ENCODE measurements around the gene SIGLEC12. TPM values are rescaled to one million over a fixed set of nuclear protein-coding genes. Genes with fewer than 3 reads are reported as not detected.

Gene SIGLEC12
- total RNA-seq, 1 donor from 2014 or later: 3.7 TPM

DNA sequence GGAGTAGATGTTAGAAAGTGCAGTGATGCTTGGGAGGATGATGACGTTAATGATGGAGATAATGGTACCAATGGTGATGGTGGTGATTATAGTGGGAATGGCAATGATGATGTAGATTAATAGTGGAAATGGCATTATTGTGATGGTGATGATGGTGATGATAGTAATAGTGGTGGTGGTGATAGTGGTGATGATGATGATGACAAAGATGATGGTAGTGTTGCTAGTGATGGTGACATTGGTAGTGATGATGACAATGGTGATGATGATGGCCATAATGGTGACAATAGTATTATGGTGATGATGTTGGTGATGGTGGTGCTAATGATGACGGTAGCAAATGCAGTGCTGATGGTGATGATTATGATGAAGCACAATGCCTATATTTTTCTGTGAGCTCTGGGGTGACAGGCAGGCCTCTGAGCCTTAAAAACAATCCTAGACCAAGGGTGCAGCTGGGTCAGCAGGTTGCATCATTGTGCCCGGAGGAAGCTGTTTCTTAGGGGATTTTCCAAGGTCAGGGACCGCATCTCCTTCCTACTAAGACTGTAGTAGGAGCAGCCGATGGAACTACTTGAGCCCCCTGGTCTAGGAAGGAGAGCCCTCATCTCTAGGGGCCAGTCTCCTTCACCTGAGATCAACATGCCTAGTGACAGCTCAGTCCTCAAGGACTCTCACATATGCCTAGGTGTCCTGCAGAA is 15.5 kb downstream of the SIGLEC12 start:
- no peak overlapping the region for H3K27ac ChIP-seq
- no peaks in the 10 kb centered on the region for H3K4me1 ChIP-seq
- intact Hi-C loops (cut with DNase I): no loop called here
- no peaks in the 10 kb centered on the region for H3K36me3 ChIP-seq
- ATAC-seq (no peak), DNase-seq (no peak)
- no peaks in the 10 kb centered on the region for H3K9me3 ChIP-seq
- TF ChIP-seq, protein P1, sequence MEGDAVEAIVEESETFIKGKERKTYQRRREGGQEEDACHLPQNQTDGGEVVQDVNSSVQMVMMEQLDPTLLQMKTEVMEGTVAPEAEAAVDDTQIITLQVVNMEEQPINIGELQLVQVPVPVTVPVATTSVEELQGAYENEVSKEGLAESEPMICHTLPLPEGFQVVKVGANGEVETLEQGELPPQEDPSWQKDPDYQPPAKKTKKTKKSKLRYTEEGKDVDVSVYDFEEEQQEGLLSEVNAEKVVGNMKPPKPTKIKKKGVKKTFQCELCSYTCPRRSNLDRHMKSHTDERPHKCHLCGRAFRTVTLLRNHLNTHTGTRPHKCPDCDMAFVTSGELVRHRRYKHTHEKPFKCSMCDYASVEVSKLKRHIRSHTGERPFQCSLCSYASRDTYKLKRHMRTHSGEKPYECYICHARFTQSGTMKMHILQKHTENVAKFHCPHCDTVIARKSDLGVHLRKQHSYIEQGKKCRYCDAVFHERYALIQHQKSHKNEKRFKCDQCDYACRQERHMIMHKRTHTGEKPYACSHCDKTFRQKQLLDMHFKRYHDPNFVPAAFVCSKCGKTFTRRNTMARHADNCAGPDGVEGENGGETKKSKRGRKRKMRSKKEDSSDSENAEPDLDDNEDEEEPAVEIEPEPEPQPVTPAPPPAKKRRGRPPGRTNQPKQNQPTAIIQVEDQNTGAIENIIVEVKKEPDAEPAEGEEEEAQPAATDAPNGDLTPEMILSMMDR (IDR thresholded peaks at IDR 0.05): no peak
- peaks cover 4% of the 10 kb centered on the region for H3K27me3 ChIP-seq
- no peak overlapping the region for H3K4me3 ChIP-seq

DNA sequence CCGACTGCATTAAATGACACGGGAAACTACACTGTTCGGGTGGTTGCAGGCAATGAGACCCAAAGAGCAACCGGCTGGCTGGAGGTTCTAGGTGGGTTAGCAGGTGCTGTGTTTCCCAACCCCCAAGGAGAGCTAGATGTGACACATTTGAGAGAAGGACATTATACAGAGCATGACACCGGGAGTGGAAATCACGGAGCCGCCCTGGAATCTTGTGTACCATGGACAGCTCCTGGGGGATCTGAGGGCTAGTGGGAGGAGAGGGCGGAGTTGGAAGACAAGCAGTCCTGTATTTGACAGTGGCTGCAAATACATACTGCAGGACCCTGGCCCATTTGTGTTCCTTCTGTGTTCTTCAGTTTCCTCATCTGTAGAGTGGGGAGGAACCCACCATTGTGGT is 21.0 kb downstream of the SIGLEC12 start:
- Histone ChIP-seq H3K4me1 (no peaks in the 10 kb centered on the region), H3K9me3 (no peaks in the 10 kb centered on the region), H3K36me3 (no peaks in the 10 kb centered on the region), H3K27me3 (peaks cover 7% of the 10 kb centered on the region), H3K27ac (no peak overlapping the region), H3K4me3 (no peak overlapping the region)
- no peak for DNase-seq
- ATAC-seq: no peak
- TF ChIP-seq, protein P1 (IDR thresholded peaks at IDR 0.05): no peak
- intact Hi-C loops (cut with DNase I): no loop called here

DNA sequence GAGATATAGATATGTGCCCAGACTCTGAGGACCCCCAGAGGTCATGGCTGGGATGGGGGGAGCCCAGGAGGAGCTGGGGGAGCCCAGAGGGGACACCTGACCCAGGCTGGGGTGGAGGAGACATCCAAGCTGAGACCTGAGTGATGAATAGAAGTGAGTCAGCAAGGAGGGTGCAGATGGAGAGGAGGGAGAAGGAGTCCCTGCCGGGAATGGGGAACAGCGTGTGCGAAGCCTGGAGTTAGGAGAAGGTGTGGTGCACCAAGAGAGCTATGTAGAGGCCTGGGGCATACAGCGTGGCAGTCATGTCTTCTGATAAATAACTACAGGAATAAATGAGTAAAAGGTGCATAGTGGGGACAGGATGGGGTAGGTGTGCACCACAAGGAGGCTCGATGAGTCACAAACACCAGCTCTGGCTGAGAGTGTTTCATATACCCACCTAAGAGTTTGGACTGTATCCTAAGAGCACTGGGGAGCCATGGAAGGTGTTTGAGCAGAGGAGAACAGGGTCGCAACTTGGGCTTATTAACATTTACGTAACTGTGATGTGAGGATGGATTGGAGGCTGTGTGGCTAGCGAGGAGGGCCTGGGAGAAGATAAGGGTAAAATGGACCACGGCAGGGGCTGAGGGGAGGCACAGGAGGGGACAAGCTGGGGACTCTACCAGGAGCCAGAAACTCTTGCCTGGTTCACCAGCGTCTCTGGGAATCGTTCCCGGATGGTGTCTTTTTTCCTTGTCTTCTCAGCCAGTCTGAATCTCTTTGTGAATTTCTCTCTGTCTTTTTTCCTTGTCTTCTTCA is 21.9 kb downstream of the SIGLEC12 start:
- intact Hi-C loops (cut with DNase I): no loop called here
- Histone ChIP-seq H3K9me3 (no peaks in the 10 kb centered on the region), H3K4me1 (no peaks in the 10 kb centered on the region), H3K27ac (no peak overlapping the region), H3K27me3 (peaks cover 11% of the 10 kb centered on the region), H3K4me3 (no peak overlapping the region), H3K36me3 (no peaks in the 10 kb centered on the region)
- TF ChIP-seq, protein P1 (IDR thresholded peaks at IDR 0.05): no peak
- DNase-seq (no peak), ATAC-seq (no peak)

DNA sequence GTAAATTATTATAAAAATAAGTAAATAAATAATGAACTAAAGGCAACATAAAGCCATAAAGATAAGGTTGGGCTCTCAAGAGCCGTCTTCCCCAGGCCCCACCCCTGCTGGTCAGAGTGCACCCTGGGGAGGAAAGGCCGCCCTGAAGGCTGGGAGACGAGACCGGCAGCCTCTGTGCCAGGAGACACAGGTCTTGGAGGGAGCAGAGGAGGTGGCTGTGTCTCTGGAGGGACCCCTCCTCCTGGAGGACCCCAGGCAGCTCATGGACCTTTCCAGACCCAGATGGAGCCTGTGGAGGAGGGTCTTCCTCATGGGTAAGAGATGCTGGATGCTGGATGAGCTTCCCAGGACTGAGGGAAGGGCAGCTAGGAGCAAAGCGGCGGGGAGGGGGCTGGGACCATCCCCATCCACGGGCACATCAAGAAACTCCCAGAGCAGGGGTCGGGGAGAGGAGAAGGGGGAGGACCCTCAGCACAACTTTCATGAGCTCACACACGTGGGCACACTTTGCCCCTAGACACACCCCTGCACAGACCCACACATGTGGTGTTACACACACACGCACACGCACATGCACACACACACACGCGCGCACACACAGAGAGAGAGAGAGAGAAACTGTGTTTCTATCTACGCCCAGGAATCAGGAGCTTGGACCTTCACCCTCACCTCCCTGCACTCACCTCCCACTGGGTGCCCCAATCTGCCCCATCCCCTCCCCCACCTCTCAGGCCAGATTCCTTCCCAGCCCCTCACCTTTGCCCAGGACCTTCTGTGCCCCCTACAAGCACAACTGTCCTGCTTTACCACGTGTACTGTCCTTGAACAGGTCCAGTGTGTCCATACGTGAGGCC is 23.0 kb downstream of the SIGLEC12 start, which contains the start of gene CEACAM18:
Gene CEACAM18, plus strand, starts transcription at position 159 of the 854 bp plus-strand sequence.
- no peaks in the 10 kb centered on the region for H3K36me3 ChIP-seq
- ATAC-seq (no peak), DNase-seq (no peak)
- H3K9me3 ChIP-seq: no peaks in the 10 kb centered on the region
- peaks cover 18% of the 10 kb centered on the region for H3K27me3 ChIP-seq
- no peak within 1 kb of the TSS for H3K27ac ChIP-seq
- H3K4me3 ChIP-seq: no peak within 1 kb of the TSS
- TF ChIP-seq, protein P1 (IDR thresholded peaks at IDR 0.05): no peak
- intact Hi-C loops (cut with DNase I): no loop called here
- no peaks in the 10 kb centered on the region for H3K4me1 ChIP-seq

DNA sequence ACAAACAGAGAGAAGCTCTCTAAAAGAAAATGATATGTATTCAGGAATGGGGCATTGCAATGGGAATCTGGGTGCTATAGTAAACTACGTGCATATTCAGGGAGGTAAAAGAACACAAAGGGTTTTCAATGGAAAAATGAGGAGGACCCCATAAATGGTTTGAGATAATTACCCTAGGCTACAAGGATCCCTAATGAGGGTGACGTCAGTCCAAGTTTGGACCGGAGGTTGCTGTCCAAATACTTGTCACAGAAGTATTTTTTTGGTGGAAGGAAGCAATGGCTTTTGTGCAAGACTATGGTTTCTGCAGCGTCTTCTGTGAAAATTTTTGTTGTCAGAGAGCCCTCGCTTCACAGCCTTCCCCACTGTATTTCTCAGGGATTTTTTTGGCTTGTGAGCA is 24.3 kb downstream of the SIGLEC12 start:
- TF ChIP-seq, protein P1 (IDR thresholded peaks at IDR 0.05): no peak
- Histone ChIP-seq H3K4me3 (no peak overlapping the region), H3K4me1 (no peaks in the 10 kb centered on the region), H3K36me3 (no peaks in the 10 kb centered on the region), H3K27ac (no peak overlapping the region), H3K27me3 (peaks cover 24% of the 10 kb centered on the region), H3K9me3 (no peaks in the 10 kb centered on the region)
- intact Hi-C loops (cut with DNase I): no loop called here
- ATAC-seq (no peak), DNase-seq (no peak)
